Nephron (organoid): Measurements from ENCODE around the gene PRKCA.

ENCODE experiments used
- H3K27ac Mint-ChIP-seq, 3 experiments: 2 replicates each; pipeline ENCODE4 v1.8.0; 2020; ENCODE audit warnings: mixed read lengths in 3 of 3, mild to moderate bottlenecking in 2 of 3, moderate library complexity in 1 of 3
- H3K27me3 Mint-ChIP-seq: 2 replicates; pipeline ENCODE4 v1.8.0; 2021; ENCODE audit warnings: low read depth, mild to moderate bottlenecking, moderate library complexity, mixed read lengths
- H3K36me3 Mint-ChIP-seq: 2 replicates; pipeline ENCODE4 v1.8.0; 2020; ENCODE audit warnings: low read depth, mixed read lengths
- H3K4me1 Mint-ChIP-seq: 2 replicates; pipeline ENCODE4 v1.8.0; 2020; ENCODE audit warnings: mixed read lengths
- H3K4me3 Mint-ChIP-seq, 3 experiments: 2 replicates each; pipeline ENCODE4 v1.8.0; 2020; ENCODE audit warnings: mild to moderate bottlenecking in 3 of 3, mixed read lengths in 3 of 3, moderate library complexity in 2 of 3
- H3K9me3 Mint-ChIP-seq: 2 replicates; pipeline ENCODE4 v1.8.0; 2020; ENCODE audit warnings: mixed read lengths
- TF ChIP-seq, protein P1 (sequence below), 3 experiments: fragments of 200-600 bp; sonication (generic); IDR thresholded peaks; one replicate each; pipeline ENCODE4 v1.5.0; 2021; ENCODE audit warnings: antibody characterized with exemption in 3 of 3; ENCODE audit not compliant: unreplicated experiment in 3 of 3

The PRKCA gene

DNA sequence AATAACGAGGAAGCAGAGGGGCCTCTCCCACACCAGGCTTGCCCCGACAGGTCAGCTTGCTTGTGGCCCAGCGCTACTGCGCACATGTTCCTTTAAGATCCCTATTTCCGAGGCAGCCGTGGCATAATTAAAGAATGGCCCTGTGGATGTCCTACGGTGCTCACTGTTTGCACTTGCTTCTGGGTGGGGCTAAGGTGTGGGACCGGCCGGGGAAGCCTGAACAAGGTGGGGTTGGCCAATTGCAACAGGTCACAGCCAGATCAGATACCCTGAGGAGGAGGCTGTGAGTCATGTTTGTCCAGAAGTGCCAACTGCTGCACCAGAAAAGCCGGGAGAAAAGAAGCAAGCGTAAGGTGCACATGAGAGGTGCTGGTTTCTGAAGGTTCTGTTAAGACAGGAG is 374.0 kb downstream of the PRKCA start:
- Mint-ChIP-seq H3K9me3 (peaks cover 3% of the 10 kb centered on the region), H3K27me3 (peaks cover 17% of the 10 kb centered on the region), H3K4me1 (no peaks in the 10 kb centered on the region), H3K27ac (no peak overlapping the region), H3K4me3 (no peak overlapping the region), H3K36me3 (peaks cover 4% of the 10 kb centered on the region)
- TF ChIP-seq, protein P1, sequence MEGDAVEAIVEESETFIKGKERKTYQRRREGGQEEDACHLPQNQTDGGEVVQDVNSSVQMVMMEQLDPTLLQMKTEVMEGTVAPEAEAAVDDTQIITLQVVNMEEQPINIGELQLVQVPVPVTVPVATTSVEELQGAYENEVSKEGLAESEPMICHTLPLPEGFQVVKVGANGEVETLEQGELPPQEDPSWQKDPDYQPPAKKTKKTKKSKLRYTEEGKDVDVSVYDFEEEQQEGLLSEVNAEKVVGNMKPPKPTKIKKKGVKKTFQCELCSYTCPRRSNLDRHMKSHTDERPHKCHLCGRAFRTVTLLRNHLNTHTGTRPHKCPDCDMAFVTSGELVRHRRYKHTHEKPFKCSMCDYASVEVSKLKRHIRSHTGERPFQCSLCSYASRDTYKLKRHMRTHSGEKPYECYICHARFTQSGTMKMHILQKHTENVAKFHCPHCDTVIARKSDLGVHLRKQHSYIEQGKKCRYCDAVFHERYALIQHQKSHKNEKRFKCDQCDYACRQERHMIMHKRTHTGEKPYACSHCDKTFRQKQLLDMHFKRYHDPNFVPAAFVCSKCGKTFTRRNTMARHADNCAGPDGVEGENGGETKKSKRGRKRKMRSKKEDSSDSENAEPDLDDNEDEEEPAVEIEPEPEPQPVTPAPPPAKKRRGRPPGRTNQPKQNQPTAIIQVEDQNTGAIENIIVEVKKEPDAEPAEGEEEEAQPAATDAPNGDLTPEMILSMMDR (IDR thresholded peaks at IDR 0.05; ENCODE audit: unreplicated experiment in 3 of 3): no peak

DNA sequence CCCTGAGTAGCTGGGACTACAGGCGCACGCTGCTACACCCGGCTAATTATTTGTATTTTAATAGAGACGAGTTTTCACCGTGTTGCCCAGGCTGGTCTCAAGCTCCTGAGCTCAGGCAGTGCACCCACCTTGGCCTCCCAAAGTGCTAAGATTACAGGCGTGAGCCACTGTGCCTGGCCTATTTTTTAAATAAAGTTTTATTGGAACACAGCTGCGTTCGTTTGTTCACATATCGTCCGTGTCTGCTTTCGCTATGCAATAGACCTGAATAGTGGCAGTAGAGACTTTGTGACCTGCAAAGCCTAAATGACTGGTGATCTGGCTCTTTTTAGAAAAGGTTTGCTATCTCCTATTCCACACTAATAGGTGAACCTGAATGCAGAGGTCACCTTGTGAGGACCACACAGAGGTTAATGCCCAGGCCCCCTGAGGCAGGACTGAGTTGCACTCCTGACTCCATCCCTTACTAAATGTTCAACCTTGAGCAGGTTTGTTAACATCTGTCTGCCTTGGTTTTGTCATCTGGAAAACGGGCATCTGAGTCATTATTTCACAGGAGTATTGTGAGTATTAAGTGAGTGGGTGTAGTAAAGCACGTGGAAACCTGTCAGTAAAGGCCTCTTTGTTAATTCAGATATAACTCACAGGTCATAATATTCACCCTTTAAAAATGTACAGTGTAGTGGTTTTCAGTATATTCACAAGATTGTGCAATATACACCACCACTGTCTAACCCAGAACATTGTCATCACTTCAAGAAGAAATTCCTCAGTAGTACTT is 375.0 kb downstream of the PRKCA start:
- Mint-ChIP-seq H3K4me3 (no peak overlapping the region), H3K27me3 (peaks cover 17% of the 10 kb centered on the region), H3K36me3 (peaks cover 4% of the 10 kb centered on the region), H3K27ac (no peak overlapping the region), H3K9me3 (peaks cover 3% of the 10 kb centered on the region), H3K4me1 (peaks cover 3% of the 10 kb centered on the region)
- TF ChIP-seq, protein P1 (IDR thresholded peaks at IDR 0.05; ENCODE audit: unreplicated experiment in 3 of 3): no peak

DNA sequence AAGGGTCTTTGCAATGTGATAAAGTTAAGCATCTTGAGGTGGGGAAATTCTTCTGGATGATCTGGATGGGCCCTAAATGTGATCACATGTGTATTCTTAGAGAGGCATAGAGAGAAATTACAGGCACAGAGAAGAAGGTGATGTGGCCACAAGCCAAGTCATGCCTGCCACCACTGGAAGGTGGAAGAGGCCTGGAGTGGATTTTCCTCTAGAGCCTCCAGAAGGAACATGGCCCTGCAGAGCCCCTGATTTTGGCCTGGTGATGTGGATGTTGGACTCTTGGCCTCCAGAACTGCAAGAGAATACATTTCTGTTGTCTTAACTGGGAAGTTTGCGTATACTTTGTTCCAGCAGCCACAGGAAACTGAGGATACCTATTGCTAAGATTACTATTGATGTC is 375.6 kb downstream of the PRKCA start:
- no peak overlapping the region for H3K27ac Mint-ChIP-seq
- peaks cover 9% of the 10 kb centered on the region for H3K4me1 Mint-ChIP-seq
- TF ChIP-seq, protein P1 (IDR thresholded peaks at IDR 0.05; ENCODE audit: unreplicated experiment in 3 of 3): no peak
- H3K4me3 Mint-ChIP-seq: no peak overlapping the region
- H3K27me3 Mint-ChIP-seq: peaks cover 17% of the 10 kb centered on the region
- peaks cover 3% of the 10 kb centered on the region for H3K9me3 Mint-ChIP-seq
- peaks cover 4% of the 10 kb centered on the region for H3K36me3 Mint-ChIP-seq

DNA sequence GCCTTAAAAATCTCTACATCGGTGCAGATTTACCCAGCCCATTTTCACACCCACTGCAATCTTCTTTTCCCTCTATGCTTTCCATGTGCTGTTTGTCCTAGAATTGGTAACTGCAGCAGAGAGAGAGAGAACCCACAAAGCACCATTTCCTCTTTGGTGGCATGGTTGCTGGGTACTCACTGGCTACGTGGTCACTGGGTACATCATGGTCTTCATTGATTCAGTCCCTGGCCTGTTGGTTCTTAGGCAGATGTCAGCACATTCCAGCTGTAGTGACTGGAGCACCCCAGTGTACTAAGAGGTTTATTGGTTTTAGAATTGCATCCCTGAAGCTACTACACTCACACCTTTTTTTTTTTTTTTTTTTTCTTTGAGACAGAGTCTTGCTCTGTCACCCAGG is 376.4 kb downstream of the PRKCA start:
- peaks cover 4% of the 10 kb centered on the region for H3K36me3 Mint-ChIP-seq
- no peak overlapping the region for H3K27ac Mint-ChIP-seq
- H3K9me3 Mint-ChIP-seq: peaks cover 3% of the 10 kb centered on the region
- peaks cover 15% of the 10 kb centered on the region for H3K27me3 Mint-ChIP-seq
- H3K4me3 Mint-ChIP-seq: no peak overlapping the region
- H3K4me1 Mint-ChIP-seq: peaks cover 9% of the 10 kb centered on the region
- TF ChIP-seq, protein P1 (IDR thresholded peaks at IDR 0.05; ENCODE audit: unreplicated experiment in 3 of 3): no peak

DNA sequence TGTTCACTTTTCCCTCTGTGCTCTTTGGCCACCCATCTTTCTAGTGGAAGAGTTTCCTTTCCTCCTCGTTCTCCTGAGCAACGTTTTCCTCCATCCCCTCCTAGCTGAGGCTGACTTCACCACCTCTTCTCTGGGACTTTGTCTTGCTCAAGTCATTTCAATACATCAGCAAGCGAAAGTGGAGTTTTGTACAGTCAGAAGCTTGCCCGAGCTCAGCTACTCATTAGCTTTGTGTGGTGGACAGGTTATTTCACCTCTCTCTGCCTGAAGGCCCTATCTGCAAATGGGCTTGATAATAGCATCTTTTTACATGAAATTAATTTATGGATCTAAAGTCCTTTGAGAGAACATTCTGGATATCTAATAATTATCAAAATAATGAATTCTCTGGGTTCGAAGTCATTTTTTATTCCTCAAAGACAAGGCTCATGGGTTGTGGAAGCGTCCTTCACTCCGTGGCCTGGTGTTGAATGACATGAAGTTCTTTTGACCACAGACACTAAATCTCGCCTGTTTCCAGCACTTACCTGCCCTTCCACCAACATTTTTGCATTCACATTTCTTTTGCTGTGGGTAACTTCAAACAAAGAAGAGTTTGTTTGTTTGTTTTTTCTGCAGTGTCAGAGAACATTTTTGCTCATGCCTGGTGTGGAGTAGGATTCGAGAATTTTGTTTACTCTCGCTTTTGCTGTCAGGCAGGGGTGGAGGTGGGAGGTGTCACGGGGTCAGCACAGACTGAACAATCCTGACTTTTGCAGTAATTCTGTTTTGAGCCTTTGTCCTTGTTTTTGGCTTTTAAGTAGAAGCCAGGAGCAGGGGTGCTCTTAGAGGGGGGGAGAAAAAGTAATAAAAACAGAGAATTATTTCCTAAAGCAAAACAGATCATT is 377.5 kb downstream of the PRKCA start:
- Mint-ChIP-seq H3K27ac (no peak overlapping the region), H3K27me3 (peaks cover 11% of the 10 kb centered on the region), H3K9me3 (peaks cover 3% of the 10 kb centered on the region), H3K4me3 (no peak overlapping the region), H3K36me3 (peaks cover 4% of the 10 kb centered on the region), H3K4me1 (peaks cover 11% of the 10 kb centered on the region)
- TF ChIP-seq, protein P1 (IDR thresholded peaks at IDR 0.05; ENCODE audit: unreplicated experiment in 3 of 3): no peak
